Ovary (tissue), 9 donors: ENCODE results near the gene C11orf52. TPM values are rescaled to one million over a fixed set of nuclear protein-coding genes. Genes with fewer than 3 reads are reported as not detected.

Experiments used
- DNase-seq, 5 donors: peaks; one replicate each; pipeline ENCODE4 v3.0.0-alpha.2; 2019 to 2020
- H3K27ac ChIP-seq, 2 donors: fragments of 200-600 bp; one replicate each; pipeline versions ENCODE4 v1.5.1 to v1.8.0; 2019 to 2022
- H3K27me3 ChIP-seq: fragments of 200-600 bp; one replicate; pipeline ENCODE4 v1.8.0; 2022
- H3K36me3 ChIP-seq: fragments of 200-600 bp; sonication (generic); one replicate; pipeline ENCODE4 v1.5.1; 2019
- H3K4me1 ChIP-seq: one replicate; pipeline ENCODE4 v1.8.1; 2013; ENCODE audit warnings: mild to moderate bottlenecking, moderate library complexity; ENCODE audit not compliant: insufficient read depth
- H3K4me3 ChIP-seq: fragments of 200-600 bp; sonication (generic); one replicate; pipeline ENCODE4 v1.5.1; 2017
- H3K9me3 ChIP-seq, 2 donors: fragments of 200-600 bp in 1 of 2; sonication (generic) in 1 of 2; one replicate each; pipeline versions ENCODE4 v1.5.1 to v1.8.1; 2013 to 2019; ENCODE audit warnings: mild to moderate bottlenecking in 1 of 2, moderate library complexity in 1 of 2
- CTCF ChIP-seq, 3 donors: fragments of 450-650 bp in 2 of 3; fragments of 200-600 bp in 1 of 3; IDR thresholded peaks; one replicate each; pipeline versions ENCODE4 v1.5.1 to v1.8.0; 2016 to 2022; ENCODE audit warnings: antibody characterized with exemption in 3 of 3, mild to moderate bottlenecking in 1 of 3
- EP300 ChIP-seq: sonication (generic); formaldehyde crosslinking; IDR thresholded peaks from one replicate; pipeline ENCODE4 v1.6.1; 2017; ENCODE audit warnings: antibody characterized with exemption
- POLR2A ChIP-seq: fragments of 450-650 bp; IDR thresholded peaks from one replicate; pipeline ENCODE4 v1.6.1; 2017; ENCODE audit warnings: antibody characterized with exemption, mild to moderate bottlenecking, moderate library complexity
- WGBS, 3 donors: extraction: QIAGEN DNeasy Blood & Tissue Kit in 1 of 3; methylation state at CpG; one replicate each; pipeline versions ENCODE4 v1.1.5 to v1.1.7; 2013 to 2017; 5-methylcytosine and 5-hydroxymethylcytosine counted together
- intact Hi-C, 4 donors: fragments of 100-400 bp; cut with DNase I; formaldehyde crosslinking; loops; one replicate each; pipeline versions ENCODE4 v1.11.0 to v1.15.1; 2022 to 2023
- polyA plus RNA-seq, 2 donors: library from polyadenylated mRNA; stranded (reverse); fragments of 200-250 nt in 1 of 2; fragments of 350-450 nt in 1 of 2; fragmentation: Illumina TruSeq in 1 of 2; extraction: RNeasy Lipid Tissue Mini Kit (QIAGEN cat#74804) in 1 of 2; gene quantifications; one replicate each; pipeline ENCODE4 v1.2.3, GENCODE V29; 2013 to 2014
- total RNA-seq, 7 donors: library from RNA; depleted of rRNA in 2 of 7; stranded (reverse); fragments of >200 nt in 2 of 7; fragmentation: NEBNext Ultra II Directional in 3 of 7; extraction: Animal tissue kit (Norgen Biotek cat#: 25700) in 3 of 7; gene quantifications; one replicate each; pipeline versions ENCODE4 v1.1.0 to v1.2.4, GENCODE V29; 2016 to 2023
- donor health status: DM: no; HTN: no; CAD: no; lungs with moderate emphysema.
- donor health status: DM: no; HTN: no; CAD: no.
- donor health status: Bipolar disorder and iron deficiency.
- donor health status: DM: yes; HTN: yes; CAD: no.
- donor health status: DM: no; HTN: no; CAD: no.
- donor health status: DM: yes; HTN: yes; CAD: no.

C11orf52 gene
- total and polyA plus RNA-seq, 9 donors, result 1.3 to 5.9 (median 2.3) TPM; not detected in 1

DNA sequence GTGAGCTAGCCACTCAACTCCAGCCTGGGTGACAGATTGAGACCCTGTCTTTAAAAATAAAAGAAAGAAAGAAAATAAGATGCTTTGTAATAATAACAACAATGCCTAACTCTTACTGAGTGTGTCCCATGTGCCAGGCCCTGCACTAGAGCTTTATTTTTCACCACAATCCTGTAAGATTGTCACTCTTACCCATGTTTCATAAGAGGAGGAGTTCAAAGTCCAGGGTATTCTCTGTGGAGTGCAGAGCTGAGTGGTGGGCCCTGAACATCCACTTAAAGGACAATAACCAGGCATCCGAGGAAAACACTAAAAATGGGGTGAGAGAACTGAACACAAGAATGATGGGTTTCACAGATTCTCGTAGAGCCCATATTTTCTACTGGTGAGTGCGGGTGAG lies 925 bp upstream of the C11orf52 start:
- Histone ChIP-seq H3K4me1 (peaks cover 10% of the 10 kb centered on the region), H3K4me3 (no peak overlapping the region), H3K9me3 (no peaks in the 10 kb centered on the region), H3K27ac (no peak overlapping the region), H3K27me3 (no peaks in the 10 kb centered on the region), H3K36me3 (no peaks in the 10 kb centered on the region)
- no peak for DNase-seq
- intact Hi-C loops, result no loop called here
- WGBS, 3 donors, result 94 to 97% (median 94%) methylated on average over 3 of the region's 3 CpGs
- TF ChIP-seq CTCF (IDR thresholded peaks at IDR 0.05), result no peak
- TF ChIP-seq EP300, result no peak
- no peak for TF ChIP-seq POLR2A

GRCh38 chr11:111920908-111921307 lies 2.2 kb downstream of the C11orf52 start:
- intact Hi-C loops, result loop anchor here in 1 of 4 donors (5.0 kb wide), 1 partner anchor 39 kb away; no protein-coding TSS in a partner anchor
- 41 to 72% (median 69%) methylated on average over 2 of the region's 2 CpGs for WGBS, 3 donors
- DNase-seq, result no peak
- no peak overlapping the region for H3K4me3 ChIP-seq
- H3K27ac ChIP-seq, result no peak overlapping the region
- H3K4me1 ChIP-seq, result peaks cover 11% of the 10 kb centered on the region
- no peaks in the 10 kb centered on the region for H3K9me3 ChIP-seq
- TF ChIP-seq EP300 (no peak), POLR2A (no peak), CTCF (IDR thresholded peaks at IDR 0.05) (no peak)
- H3K27me3 ChIP-seq, result no peaks in the 10 kb centered on the region
- H3K36me3 ChIP-seq, result no peaks in the 10 kb centered on the region

GRCh38 chr11:111921541-111922230 lies 3.0 kb downstream of the C11orf52 start:
- Histone ChIP-seq H3K9me3 (no peaks in the 10 kb centered on the region), H3K27ac (no peak overlapping the region), H3K36me3 (no peaks in the 10 kb centered on the region), H3K4me3 (no peak overlapping the region), H3K27me3 (no peaks in the 10 kb centered on the region), H3K4me1 (peaks cover 13% of the 10 kb centered on the region)
- DNase-seq, result no peak
- TF ChIP-seq EP300 (no peak), CTCF (IDR thresholded peaks at IDR 0.05) (no peak), POLR2A (no peak)
- WGBS, 3 donors, result 89 to 94% (median 93%) methylated on average over 7 of the region's 7 CpGs
- intact Hi-C loops, result loop anchor here in 1 of 4 donors (5.0 kb wide), 1 partner anchor 39 kb away; no protein-coding TSS in a partner anchor

GRCh38 chr11:111922803-111923202 lies 4.1 kb downstream of the C11orf52 start:
- peak in 3 of 5 donors; percentile 53 to 84 (median 67) for DNase-seq
- 1 to 9% (median 3%) methylated on average over 2 of the region's 2 CpGs for WGBS, 3 donors
- no peak overlapping the region for H3K4me3 ChIP-seq
- no peak for TF ChIP-seq EP300
- peak in 1 of 3 donors; percentile 28 for TF ChIP-seq CTCF (IDR thresholded peaks at IDR 0.05)
- TF ChIP-seq POLR2A, result no peak
- H3K36me3 ChIP-seq, result no peaks in the 10 kb centered on the region
- intact Hi-C loops, result loop anchor here in 1 of 4 donors (5.0 kb wide), 1 partner anchor 41 kb away; no protein-coding TSS in a partner anchor
- no peaks in the 10 kb centered on the region for H3K9me3 ChIP-seq
- peak overlapping the region; percentile 68 to 85 for H3K27ac ChIP-seq
- no peaks in the 10 kb centered on the region for H3K27me3 ChIP-seq
- peaks cover 13% of the 10 kb centered on the region for H3K4me1 ChIP-seq
